HepG2 (cell line): ENCODE measurements around the gene CARTPT. TPM values are rescaled to one million over a fixed set of nuclear protein-coding genes. Genes with fewer than 3 reads are reported as not detected.

Experiments used
- ATAC-seq: fragments of 200-7000 bp; cut with Tn5 transposase; 3 replicates; pipeline ENCODE4 v1.9.1; 2020; ENCODE audit warnings: mild to moderate bottlenecking, moderate library complexity
- BruUV-seq: library from RNA; stranded (reverse); fragments of 400-500 nt; replicated peaks from 2 replicates; lab custom pipeline; 2021; lab: Mats Ljungman, UMichigan
- CTCF ChIA-PET: fragments of 300-600 bp; formaldehyde crosslinking; extraction: SDS; loops from one replicate; lab custom pipeline; 2021; ENCODE audit warnings: low total read pairs, inconsistent platforms, low intra/inter-chr PET ratio; lab: Yijun Ruan, JAX
- POLR2A ChIA-PET: fragments of 350-600 bp; sonication (Branson Sonifier 250); formaldehyde crosslinking; loops from one replicate; lab custom pipeline; 2020; ENCODE audit warnings: antibody characterized with exemption, inconsistent platforms; lab: Yijun Ruan, JAX
- DNase-seq: peaks from one replicate; pipeline ENCODE4 v3.0.0-alpha.2; 2015; ENCODE audit warnings: low spot score
- FAIRE-seq: peaks from 3 replicates; lab custom pipeline; 2011; peaks lifted over from hg19 to GRCh38; lab: Jason Lieb, UNC
- H2AFZ ChIP-seq: one replicate; pipeline ENCODE4 v1.6.1; 2011; ENCODE audit warnings: low read length, inconsistent platforms
- H3K27ac ChIP-seq: fragments of 300-600 bp; 3 replicates; pipeline ENCODE4 v1.8.0; 2011; ENCODE audit warnings: mixed run types, mild to moderate bottlenecking, mixed read lengths, low read length, inconsistent platforms; ENCODE audit not compliant: insufficient read depth; ENCODE audit errors: extremely low read length
- H3K27me3 ChIP-seq, 2 experiments: fragments of 200-600 bp in 1 of 2; 2 replicates in 1 of 2; 3 replicates in 1 of 2; pipeline versions ENCODE4 v1.6.0 to v1.8.0; 2011; ENCODE audit warnings: low read length in 2 of 2, mild to moderate bottlenecking in 2 of 2, moderate library complexity in 2 of 2, inconsistent platforms in 1 of 2; ENCODE audit not compliant: insufficient read depth in 2 of 2, control insufficient read depth in 1 of 2
- H3K36me3 ChIP-seq, 2 experiments: fragments of 200-600 bp in 1 of 2; replicated peaks in 1 of 2; 2 replicates in 1 of 2; 3 replicates in 1 of 2; pipeline versions ENCODE4 v1.5.1 to v1.8.0; 2011; ENCODE audit warnings: low read length in 2 of 2, inconsistent platforms in 1 of 2; ENCODE audit not compliant: insufficient read depth in 2 of 2, control insufficient read depth in 1 of 2
- H3K4me1 ChIP-seq: 2 replicates; pipeline ENCODE4 v1.5.1; 2012; ENCODE audit warnings: low read length, inconsistent platforms; ENCODE audit not compliant: insufficient read depth
- H3K4me2 ChIP-seq: 2 replicates; pipeline ENCODE4 v1.6.0; 2011; ENCODE audit warnings: low read depth, low read length, inconsistent platforms
- H3K4me3 ChIP-seq, 3 experiments: fragments of 200-600 bp in 1 of 3; sonication (generic), shearing (Covaris generic) in 1 of 3; replicated peaks in 1 of 3; 2 replicates each; pipeline ENCODE4 v1.5.1; 2011 to 2016; ENCODE audit warnings: low read length in 3 of 3, inconsistent platforms in 2 of 3, low read depth in 2 of 3, mild to moderate bottlenecking in 2 of 3, control low read depth in 1 of 3, mixed read lengths in 1 of 3; ENCODE audit not compliant: insufficient read depth in 1 of 3
- H3K79me2 ChIP-seq: one replicate; pipeline ENCODE4 v1.6.1; 2011; ENCODE audit warnings: low read length, inconsistent platforms; ENCODE audit not compliant: insufficient read depth
- H3K9ac ChIP-seq: 2 replicates; pipeline ENCODE4 v1.6.0; 2011; ENCODE audit warnings: mild to moderate bottlenecking, low read depth, low read length, inconsistent platforms; ENCODE audit not compliant: insufficient read depth
- H3K9me3 ChIP-seq: 2 replicates; pipeline ENCODE4 v1.5.1; 2012; ENCODE audit warnings: mild to moderate bottlenecking, low read length
- H4K20me1 ChIP-seq: 2 replicates; pipeline ENCODE4 v1.6.0; 2011; ENCODE audit warnings: inconsistent platforms, mild to moderate bottlenecking, low read length, moderate library complexity; ENCODE audit not compliant: insufficient read depth
- RXRA ChIP-seq: sonication (generic); formaldehyde crosslinking; IDR thresholded peaks from 2 replicates; pipeline ENCODE4 v1.5.1; 2020; ENCODE audit warnings: missing genetic modification reagents
- ZNF674 ChIP-seq: sonication (generic); formaldehyde crosslinking; IDR thresholded peaks from 2 replicates; pipeline ENCODE4 v1.5.0; 2020; ENCODE audit warnings: low read depth, mild to moderate bottlenecking, missing genetic modification reagents
- ZNF790 ChIP-seq: sonication (generic); formaldehyde crosslinking; IDR thresholded peaks from 2 replicates; pipeline ENCODE4 v1.8.0; 2022; ENCODE audit warnings: missing genetic modification reagents, mild to moderate bottlenecking, borderline replicate concordance
- ZZZ3 ChIP-seq: sonication (generic); formaldehyde crosslinking; IDR thresholded peaks from 2 replicates; pipeline ENCODE4 v1.4.0; 2020; ENCODE audit warnings: missing genetic modification reagents, mild to moderate bottlenecking, borderline replicate concordance
- WGBS: methylation state at CpG from one replicate; pipeline ENCODE4 v1.1.6; 2017; ENCODE audit warnings: low lambda C conversion rate; 5-methylcytosine and 5-hydroxymethylcytosine counted together
- in situ Hi-C: cut with HindIII; loops from 2 replicates; pipeline ENCODE4 v1.10.0; 2017; ENCODE audit warnings: low pct_unique_long_range_greater_than_20kb; ENCODE audit not compliant: extremely low pct_ligation_motif_present
- intact Hi-C: fragments of 100-400 bp; cut with micrococcal nuclease; formaldehyde crosslinking; loops from one replicate; pipeline ENCODE4 v1.10.0; 2022; ENCODE audit not compliant: unreplicated experiment
- polyA plus RNA-seq, 8 experiments: library from polyadenylated mRNA; depleted of rRNA in 3 of 8; stranded (reverse) in 7 of 8; unstranded in 1 of 8; fragments of >200 nt; fragmentation: Illumina TruSeq in 4 of 8; extraction: Trizol in 4 of 8; gene quantifications; 2 replicates each; pipeline versions ENCODE4 v1.2.1 to v1.2.3, GENCODE V29; 2011 to 2016; ENCODE audit warnings: low read depth in 4 of 8, missing spikeins in 1 of 8, mixed read lengths in 1 of 8; ENCODE audit not compliant: insufficient read depth in 1 of 8
- total RNA-seq, 5 experiments: library from RNA; depleted of rRNA; stranded (reverse); fragments of >200 nt; fragmentation: Illumina TruSeq; extraction: Trizol; gene quantifications; 2 replicates each; pipeline ENCODE4 v1.2.3, GENCODE V29; 2016; ENCODE audit warnings: low read depth in 1 of 5

The CARTPT gene
- total and polyA plus RNA-seq, 2 of the 13 experiments (the other 11 are each of a cell fraction or from before 2014, with no cell fraction given): not detected

GRCh38 chr5:71701407-71701806 is 17.7 kb upstream of the CARTPT start:
- 0% methylated on average over 3 of the region's 3 CpGs for WGBS
- in situ Hi-C loops (no loop called here), intact Hi-C loops (no loop called here)
- BruUV-seq: no TSS peak
- Histone ChIP-seq H3K36me3 (no peaks in the 10 kb centered on the region), H4K20me1 (no peaks in the 10 kb centered on the region), H3K27ac (no peak overlapping the region), H3K4me1 (peaks cover 11% of the 10 kb centered on the region), H3K9me3 (no peaks in the 10 kb centered on the region), H3K4me2 (no peak overlapping the region), H3K9ac (no peak overlapping the region), H3K27me3 (peaks cover 0 to 2% of the 10 kb centered on the region in 2 experiments; a peak in 2 of 5 replicates), H3K79me2 (no peaks in the 10 kb centered on the region), H3K4me3 (no peak overlapping the region), H2AFZ (no peak overlapping the region)
- ChIA-PET CTCF (no interaction called here), POLR2A (no interaction called here)
- TF ChIP-seq ZZZ3 (CRISPR knock-in tag) (no peak), ZNF674 (CRISPR knock-in tag) (no peak)
- FAIRE-seq (no peak), ATAC-seq (no peak), DNase-seq (no peak)

- FAIRE-seq: no peak
- Histone ChIP-seq H3K27ac (no peak overlapping the region), H3K4me1 (peaks cover 14% of the 10 kb centered on the region; the same call in 1 of the 2 replicates), H4K20me1 (no peaks in the 10 kb centered on the region), H3K9ac (no peak overlapping the region), H2AFZ (no peak overlapping the region), H3K9me3 (no peaks in the 10 kb centered on the region), H3K79me2 (no peaks in the 10 kb centered on the region), H3K4me3 (no peak overlapping the region), H3K36me3 (no peaks in the 10 kb centered on the region), H3K27me3 (peaks cover 0 to 2% of the 10 kb centered on the region in 2 experiments; a peak in 2 of 5 replicates), H3K4me2 (no peak overlapping the region)
- ChIA-PET CTCF (no interaction called here), POLR2A (interaction anchor here (0.9 kb wide), 1 partner anchor 39 kb away, joined by 3 read pairs; no protein-coding TSS in a partner anchor)
- no peak for ATAC-seq
- 5% methylated on average over 4 of the region's 4 CpGs for WGBS
- intact Hi-C loops: no loop called here
- in situ Hi-C loops: no loop called here
- no peak for DNase-seq
- no TSS peak for BruUV-seq
- TF ChIP-seq RXRA (no peak), ZNF790 (CRISPR knock-in tag) (no peak)
Measured at GRCh38 chr5:71703941-71704340, 15.1 kb upstream of the CARTPT start.
